Ovary (tissue), 9 donors: ENCODE measurements around the gene LGALS8. TPM values are rescaled to one million over a fixed set of nuclear protein-coding genes. Genes with fewer than 3 reads are reported as not detected.
A peak's percentile ranks its signal among the peaks of the same experiment; 100 is the strongest.

ENCODE experiments used
- DNase-seq, 5 donors: peaks; one replicate each; pipeline ENCODE4 v3.0.0-alpha.2; 2019 to 2020
- H3K27ac ChIP-seq, 2 donors: fragments of 200-600 bp; one replicate each; pipeline versions ENCODE4 v1.5.1 to v1.8.0; 2019 to 2022
- H3K27me3 ChIP-seq: fragments of 200-600 bp; one replicate; pipeline ENCODE4 v1.8.0; 2022
- H3K36me3 ChIP-seq: fragments of 200-600 bp; sonication (generic); one replicate; pipeline ENCODE4 v1.5.1; 2019
- H3K4me1 ChIP-seq: one replicate; pipeline ENCODE4 v1.8.1; 2013; ENCODE audit warnings: mild to moderate bottlenecking, moderate library complexity; ENCODE audit not compliant: insufficient read depth
- H3K4me3 ChIP-seq: fragments of 200-600 bp; sonication (generic); one replicate; pipeline ENCODE4 v1.5.1; 2017
- H3K9me3 ChIP-seq, 2 donors: fragments of 200-600 bp in 1 of 2; sonication (generic) in 1 of 2; one replicate each; pipeline versions ENCODE4 v1.5.1 to v1.8.1; 2013 to 2019; ENCODE audit warnings: mild to moderate bottlenecking in 1 of 2, moderate library complexity in 1 of 2
- CTCF ChIP-seq, 3 donors: fragments of 450-650 bp in 2 of 3; fragments of 200-600 bp in 1 of 3; IDR thresholded peaks; one replicate each; pipeline versions ENCODE4 v1.5.1 to v1.8.0; 2016 to 2022; ENCODE audit warnings: antibody characterized with exemption in 3 of 3, mild to moderate bottlenecking in 1 of 3
- EP300 ChIP-seq: sonication (generic); formaldehyde crosslinking; IDR thresholded peaks from one replicate; pipeline ENCODE4 v1.6.1; 2017; ENCODE audit warnings: antibody characterized with exemption
- POLR2A ChIP-seq: fragments of 450-650 bp; IDR thresholded peaks from one replicate; pipeline ENCODE4 v1.6.1; 2017; ENCODE audit warnings: antibody characterized with exemption, mild to moderate bottlenecking, moderate library complexity
- WGBS, 3 donors: extraction: QIAGEN DNeasy Blood & Tissue Kit in 1 of 3; methylation state at CpG; one replicate each; pipeline versions ENCODE4 v1.1.5 to v1.1.7; 2013 to 2017; 5-methylcytosine and 5-hydroxymethylcytosine counted together
- intact Hi-C, 4 donors: fragments of 100-400 bp; cut with DNase I; formaldehyde crosslinking; loops; one replicate each; pipeline versions ENCODE4 v1.11.0 to v1.15.1; 2022 to 2023
- polyA plus RNA-seq, 2 donors: library from polyadenylated mRNA; stranded (reverse); fragments of 200-250 nt in 1 of 2; fragments of 350-450 nt in 1 of 2; fragmentation: Illumina TruSeq in 1 of 2; extraction: RNeasy Lipid Tissue Mini Kit (QIAGEN cat#74804) in 1 of 2; gene quantifications; one replicate each; pipeline ENCODE4 v1.2.3, GENCODE V29; 2013 to 2014
- total RNA-seq, 7 donors: library from RNA; depleted of rRNA in 2 of 7; stranded (reverse); fragments of >200 nt in 2 of 7; fragmentation: NEBNext Ultra II Directional in 3 of 7; extraction: Animal tissue kit (Norgen Biotek cat#: 25700) in 3 of 7; gene quantifications; one replicate each; pipeline versions ENCODE4 v1.1.0 to v1.2.4, GENCODE V29; 2016 to 2023
- donor health status: DM: no; HTN: no; CAD: no; lungs with moderate emphysema.
- donor health status: DM: no; HTN: no; CAD: no.
- donor health status: Bipolar disorder and iron deficiency.
- donor health status: DM: yes; HTN: yes; CAD: no.
- donor health status: DM: no; HTN: no; CAD: no.
- donor health status: DM: yes; HTN: yes; CAD: no.

The LGALS8 gene
- total and polyA plus RNA-seq, 9 donors: 23.7 to 91.2 (median 44.5) TPM

GRCh38 chr1:236518322-236518721 is 5.5 kb upstream of the LGALS8 start:
- Histone ChIP-seq H3K4me1 (peaks cover 11% of the 10 kb centered on the region), H3K27ac (no peak overlapping the region), H3K36me3 (no peaks in the 10 kb centered on the region), H3K9me3 (no peaks in the 10 kb centered on the region), H3K27me3 (no peaks in the 10 kb centered on the region), H3K4me3 (no peak overlapping the region)
- WGBS, 3 donors: 79 to 92% (median 90%) methylated on average over 5 of the region's 5 CpGs
- intact Hi-C loops: no loop called here
- TF ChIP-seq POLR2A (no peak), EP300 (no peak), CTCF (IDR thresholded peaks at IDR 0.05) (no peak)
- DNase-seq: no peak

GRCh38 chr1:236520445-236521005 is 3.3 kb upstream of the LGALS8 start:
- H3K9me3 ChIP-seq: no peaks in the 10 kb centered on the region
- H3K27ac ChIP-seq: no peak overlapping the region
- H3K4me3 ChIP-seq: no peak overlapping the region
- no peaks in the 10 kb centered on the region for H3K36me3 ChIP-seq
- WGBS, 3 donors: 71 to 82% (median 75%) methylated on average over 4 of the region's 4 CpGs
- no peaks in the 10 kb centered on the region for H3K27me3 ChIP-seq
- no peak for TF ChIP-seq EP300
- TF ChIP-seq CTCF (IDR thresholded peaks at IDR 0.05): no peak
- no peak for TF ChIP-seq POLR2A
- intact Hi-C loops: loop anchor here in 1 of 4 donors (10.0 kb wide), 1 partner anchor 236 kb away; the partner anchor contains the start of gene ERO1B
- H3K4me1 ChIP-seq: peaks cover 8% of the 10 kb centered on the region
- DNase-seq: no peak

GRCh38 chr1:236522937-236523703 is 662 bp upstream of the LGALS8 start:
- WGBS, 3 donors: 3 to 5% (median 4%) methylated on average over 23 to 26 of the region's 26 CpGs
- TF ChIP-seq CTCF (IDR thresholded peaks at IDR 0.05): no peak
- TF ChIP-seq EP300: no peak
- TF ChIP-seq POLR2A: no peak
- Histone ChIP-seq H3K4me3 (peak overlapping the region; percentile 69), H3K9me3 (no peaks in the 10 kb centered on the region), H3K4me1 (peaks cover 1% of the 10 kb centered on the region), H3K36me3 (no peaks in the 10 kb centered on the region), H3K27me3 (no peaks in the 10 kb centered on the region), H3K27ac (peak overlapping the region; percentile 80 to 88)
- intact Hi-C loops: loop anchor here in 1 of 4 donors (10.0 kb wide), 1 partner anchor 238 kb away; the partner anchor contains the start of gene ERO1B
- peak in 4 of 5 donors; percentile 47 to 63 (median 56) for DNase-seq

GRCh38 chr1:236524142-236524894 is 536 bp downstream of the LGALS8 start:
- 0 to 1% (median 0%) methylated on average over 32 of the region's 32 CpGs for WGBS, 3 donors
- intact Hi-C loops: loop anchor here in 1 of 4 donors (10.0 kb wide), 1 partner anchor 240 kb away; the partner anchor contains the start of gene ERO1B

More at GRCh38 chr1:236524142-236524894, 536 bp downstream of the LGALS8 start:
- no peaks in the 10 kb centered on the region for H3K27me3 ChIP-seq
- H3K27ac ChIP-seq: peak overlapping the region; percentile 80 to 88
- H3K4me1 ChIP-seq: peaks cover 1% of the 10 kb centered on the region
- TF ChIP-seq CTCF (IDR thresholded peaks at IDR 0.05): no peak
- TF ChIP-seq EP300: no peak
- no peak for TF ChIP-seq POLR2A
- no peaks in the 10 kb centered on the region for H3K9me3 ChIP-seq
- peak in 1 of 5 donors; percentile 35 for DNase-seq
- H3K36me3 ChIP-seq: no peaks in the 10 kb centered on the region
- H3K4me3 ChIP-seq: peak overlapping the region; percentile 69
